GM12878 (cell line): ENCODE results near the gene REEP6. TPM values are rescaled to one million over a fixed set of nuclear protein-coding genes. Genes with fewer than 3 reads are reported as not detected.

Source experiments
- CHD1 ChIP-seq: IDR thresholded peaks from 2 replicates; pipeline ENCODE4 v1.6.1; 2012; ENCODE audit warnings: low read depth, low read length, improper control_type of control experiment
- STAT1 ChIP-seq: fragments of 450-650 bp; conservative IDR thresholded peaks from 2 replicates; pipeline ENCODE4 v1.6.1; 2014; ENCODE audit warnings: antibody characterized with exemption, mild to moderate bottlenecking
- polyA plus RNA-seq, 11 experiments: library from polyadenylated mRNA; depleted of rRNA in 4 of 11; unstranded in 6 of 11; stranded (reverse) in 5 of 11; fragments of >200 nt; fragmentation: Nextera tagmentation in 4 of 11; fragmentation: Illumina TruSeq in 1 of 11; extraction: Ambion mirVana in 4 of 11; extraction: Trizol in 1 of 11; gene quantifications; 1 replicate in 1 of 11; 2 replicates in 10 of 11; pipeline versions ENCODE4 v1.2.1 to v1.2.3, GENCODE V29; 2011 to 2016; ENCODE audit warnings: inconsistent platforms in 2 of 11, missing spikeins in 2 of 11, low read depth in 1 of 11
- total RNA-seq, 4 experiments: library from RNA; depleted of rRNA in 3 of 4; stranded (reverse); fragments of >200 nt in 3 of 4; fragmentation: Illumina TruSeq in 1 of 4; extraction: Trizol in 1 of 4; gene quantifications; 2 replicates each; pipeline versions ENCODE4 v1.2.1 to v1.2.3, GENCODE V29; 2013 to 2021
- TF ChIP-seq, protein P1 (sequence below): IDR thresholded peaks from 2 replicates; pipeline ENCODE4 v1.6.1; 2012; ENCODE audit warnings: mild to moderate bottlenecking, low read depth, low read length
- TF ChIP-seq, protein P2 (sequence below): fragments of 450-650 bp; IDR thresholded peaks from 2 replicates; pipeline ENCODE4 v1.6.1; 2017; ENCODE audit warnings: mild to moderate bottlenecking, moderate library complexity

Gene REEP6
- total and polyA plus RNA-seq, 10 of the 15 experiments (the other 5 are each of a cell fraction or from before 2014, with no cell fraction given) = 0.06 to 1.1 (median 0.39) TPM; not detected in 2

DNA sequence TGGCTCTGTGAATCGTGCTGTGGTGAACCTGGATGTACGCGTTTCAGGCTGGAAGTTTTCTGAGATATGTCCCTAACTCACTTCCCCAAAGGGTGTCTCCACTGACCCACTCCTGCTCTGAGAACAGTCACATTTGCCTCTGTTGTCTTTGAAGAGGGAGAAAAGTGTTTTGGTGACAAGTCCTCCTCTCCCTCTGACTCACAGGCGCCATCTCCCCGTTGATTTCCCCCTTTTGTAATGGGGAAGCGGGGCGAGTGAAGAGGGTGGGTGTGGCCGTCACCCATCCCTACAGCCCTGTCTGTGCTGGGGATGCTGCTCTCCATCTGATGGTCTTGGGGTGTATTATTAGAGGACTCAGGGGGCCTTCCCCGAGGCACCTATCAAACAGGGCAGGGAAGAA is 31.5 kb upstream of the REEP6 start (continued):
- TF ChIP-seq, protein P1, sequence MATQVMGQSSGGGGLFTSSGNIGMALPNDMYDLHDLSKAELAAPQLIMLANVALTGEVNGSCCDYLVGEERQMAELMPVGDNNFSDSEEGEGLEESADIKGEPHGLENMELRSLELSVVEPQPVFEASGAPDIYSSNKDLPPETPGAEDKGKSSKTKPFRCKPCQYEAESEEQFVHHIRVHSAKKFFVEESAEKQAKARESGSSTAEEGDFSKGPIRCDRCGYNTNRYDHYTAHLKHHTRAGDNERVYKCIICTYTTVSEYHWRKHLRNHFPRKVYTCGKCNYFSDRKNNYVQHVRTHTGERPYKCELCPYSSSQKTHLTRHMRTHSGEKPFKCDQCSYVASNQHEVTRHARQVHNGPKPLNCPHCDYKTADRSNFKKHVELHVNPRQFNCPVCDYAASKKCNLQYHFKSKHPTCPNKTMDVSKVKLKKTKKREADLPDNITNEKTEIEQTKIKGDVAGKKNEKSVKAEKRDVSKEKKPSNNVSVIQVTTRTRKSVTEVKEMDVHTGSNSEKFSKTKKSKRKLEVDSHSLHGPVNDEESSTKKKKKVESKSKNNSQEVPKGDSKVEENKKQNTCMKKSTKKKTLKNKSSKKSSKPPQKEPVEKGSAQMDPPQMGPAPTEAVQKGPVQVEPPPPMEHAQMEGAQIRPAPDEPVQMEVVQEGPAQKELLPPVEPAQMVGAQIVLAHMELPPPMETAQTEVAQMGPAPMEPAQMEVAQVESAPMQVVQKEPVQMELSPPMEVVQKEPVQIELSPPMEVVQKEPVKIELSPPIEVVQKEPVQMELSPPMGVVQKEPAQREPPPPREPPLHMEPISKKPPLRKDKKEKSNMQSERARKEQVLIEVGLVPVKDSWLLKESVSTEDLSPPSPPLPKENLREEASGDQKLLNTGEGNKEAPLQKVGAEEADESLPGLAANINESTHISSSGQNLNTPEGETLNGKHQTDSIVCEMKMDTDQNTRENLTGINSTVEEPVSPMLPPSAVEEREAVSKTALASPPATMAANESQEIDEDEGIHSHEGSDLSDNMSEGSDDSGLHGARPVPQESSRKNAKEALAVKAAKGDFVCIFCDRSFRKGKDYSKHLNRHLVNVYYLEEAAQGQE = no peak
- TF ChIP-seq, protein P2, sequence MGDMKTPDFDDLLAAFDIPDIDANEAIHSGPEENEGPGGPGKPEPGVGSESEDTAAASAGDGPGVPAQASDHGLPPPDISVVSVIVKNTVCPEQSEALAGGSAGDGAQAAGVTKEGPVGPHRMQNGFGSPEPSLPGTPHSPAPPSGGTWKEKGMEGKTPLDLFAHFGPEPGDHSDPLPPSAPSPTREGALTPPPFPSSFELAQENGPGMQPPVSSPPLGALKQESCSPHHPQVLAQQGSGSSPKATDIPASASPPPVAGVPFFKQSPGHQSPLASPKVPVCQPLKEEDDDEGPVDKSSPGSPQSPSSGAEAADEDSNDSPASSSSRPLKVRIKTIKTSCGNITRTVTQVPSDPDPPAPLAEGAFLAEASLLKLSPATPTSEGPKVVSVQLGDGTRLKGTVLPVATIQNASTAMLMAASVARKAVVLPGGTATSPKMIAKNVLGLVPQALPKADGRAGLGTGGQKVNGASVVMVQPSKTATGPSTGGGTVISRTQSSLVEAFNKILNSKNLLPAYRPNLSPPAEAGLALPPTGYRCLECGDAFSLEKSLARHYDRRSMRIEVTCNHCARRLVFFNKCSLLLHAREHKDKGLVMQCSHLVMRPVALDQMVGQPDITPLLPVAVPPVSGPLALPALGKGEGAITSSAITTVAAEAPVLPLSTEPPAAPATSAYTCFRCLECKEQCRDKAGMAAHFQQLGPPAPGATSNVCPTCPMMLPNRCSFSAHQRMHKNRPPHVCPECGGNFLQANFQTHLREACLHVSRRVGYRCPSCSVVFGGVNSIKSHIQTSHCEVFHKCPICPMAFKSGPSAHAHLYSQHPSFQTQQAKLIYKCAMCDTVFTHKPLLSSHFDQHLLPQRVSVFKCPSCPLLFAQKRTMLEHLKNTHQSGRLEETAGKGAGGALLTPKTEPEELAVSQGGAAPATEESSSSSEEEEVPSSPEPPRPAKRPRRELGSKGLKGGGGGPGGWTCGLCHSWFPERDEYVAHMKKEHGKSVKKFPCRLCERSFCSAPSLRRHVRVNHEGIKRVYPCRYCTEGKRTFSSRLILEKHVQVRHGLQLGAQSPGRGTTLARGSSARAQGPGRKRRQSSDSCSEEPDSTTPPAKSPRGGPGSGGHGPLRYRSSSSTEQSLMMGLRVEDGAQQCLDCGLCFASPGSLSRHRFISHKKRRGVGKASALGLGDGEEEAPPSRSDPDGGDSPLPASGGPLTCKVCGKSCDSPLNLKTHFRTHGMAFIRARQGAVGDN = no peak
- TF ChIP-seq STAT1 (no peak), CHD1 (no peak)
